Thyroid gland (tissue), 4 donors: Measurements from ENCODE around the gene WDR20.

Experiments
- POLR2A ChIP-seq, 2 donors: fragments of 450-650 bp; IDR thresholded peaks; one replicate each; pipeline ENCODE4 v1.6.1; 2017; ENCODE audit warnings: antibody characterized with exemption in 2 of 2, mild to moderate bottlenecking in 2 of 2, moderate library complexity in 1 of 2
- TF ChIP-seq, protein P1 (sequence below), 6 experiments: fragments of 200-600 bp in 3 of 6; fragments of 450-650 bp in 3 of 6; sonication (generic) in 3 of 6; IDR thresholded peaks; one replicate each; pipeline ENCODE4 v1.5.1; 2016 to 2019; ENCODE audit warnings: antibody characterized with exemption in 6 of 6, mild to moderate bottlenecking in 2 of 6, inconsistent platforms in 1 of 6, moderate library complexity in 1 of 6

DNA sequence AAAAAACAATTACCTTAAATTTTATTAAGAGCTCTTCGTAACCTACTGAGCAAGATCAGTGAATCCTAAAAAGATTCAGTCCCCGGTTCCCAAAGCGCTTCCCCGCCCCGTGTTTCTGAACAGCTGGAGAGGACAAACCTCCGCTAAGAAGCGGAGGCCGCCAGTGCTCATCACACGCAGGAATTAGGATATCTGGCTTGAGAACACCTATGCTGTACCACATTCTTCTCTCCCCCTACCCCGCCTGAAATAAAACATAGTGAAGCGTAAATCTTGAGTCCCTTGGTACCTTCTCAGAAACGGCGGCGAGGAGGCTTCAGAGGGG, 774 bp upstream of the WDR20 start:
- TF ChIP-seq, protein P1, sequence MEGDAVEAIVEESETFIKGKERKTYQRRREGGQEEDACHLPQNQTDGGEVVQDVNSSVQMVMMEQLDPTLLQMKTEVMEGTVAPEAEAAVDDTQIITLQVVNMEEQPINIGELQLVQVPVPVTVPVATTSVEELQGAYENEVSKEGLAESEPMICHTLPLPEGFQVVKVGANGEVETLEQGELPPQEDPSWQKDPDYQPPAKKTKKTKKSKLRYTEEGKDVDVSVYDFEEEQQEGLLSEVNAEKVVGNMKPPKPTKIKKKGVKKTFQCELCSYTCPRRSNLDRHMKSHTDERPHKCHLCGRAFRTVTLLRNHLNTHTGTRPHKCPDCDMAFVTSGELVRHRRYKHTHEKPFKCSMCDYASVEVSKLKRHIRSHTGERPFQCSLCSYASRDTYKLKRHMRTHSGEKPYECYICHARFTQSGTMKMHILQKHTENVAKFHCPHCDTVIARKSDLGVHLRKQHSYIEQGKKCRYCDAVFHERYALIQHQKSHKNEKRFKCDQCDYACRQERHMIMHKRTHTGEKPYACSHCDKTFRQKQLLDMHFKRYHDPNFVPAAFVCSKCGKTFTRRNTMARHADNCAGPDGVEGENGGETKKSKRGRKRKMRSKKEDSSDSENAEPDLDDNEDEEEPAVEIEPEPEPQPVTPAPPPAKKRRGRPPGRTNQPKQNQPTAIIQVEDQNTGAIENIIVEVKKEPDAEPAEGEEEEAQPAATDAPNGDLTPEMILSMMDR (IDR thresholded peaks at IDR 0.05) = no peak
- TF ChIP-seq POLR2A (IDR thresholded peaks at IDR 0.05) = no peak
